ENCODE data around the gene AMN.
"Not testable (repeated sequence)": the region's sequence is repeated elsewhere in the genome, so short reads cannot be mapped to it uniquely, and the experiment has no call there.

Gene AMN

DNA sequence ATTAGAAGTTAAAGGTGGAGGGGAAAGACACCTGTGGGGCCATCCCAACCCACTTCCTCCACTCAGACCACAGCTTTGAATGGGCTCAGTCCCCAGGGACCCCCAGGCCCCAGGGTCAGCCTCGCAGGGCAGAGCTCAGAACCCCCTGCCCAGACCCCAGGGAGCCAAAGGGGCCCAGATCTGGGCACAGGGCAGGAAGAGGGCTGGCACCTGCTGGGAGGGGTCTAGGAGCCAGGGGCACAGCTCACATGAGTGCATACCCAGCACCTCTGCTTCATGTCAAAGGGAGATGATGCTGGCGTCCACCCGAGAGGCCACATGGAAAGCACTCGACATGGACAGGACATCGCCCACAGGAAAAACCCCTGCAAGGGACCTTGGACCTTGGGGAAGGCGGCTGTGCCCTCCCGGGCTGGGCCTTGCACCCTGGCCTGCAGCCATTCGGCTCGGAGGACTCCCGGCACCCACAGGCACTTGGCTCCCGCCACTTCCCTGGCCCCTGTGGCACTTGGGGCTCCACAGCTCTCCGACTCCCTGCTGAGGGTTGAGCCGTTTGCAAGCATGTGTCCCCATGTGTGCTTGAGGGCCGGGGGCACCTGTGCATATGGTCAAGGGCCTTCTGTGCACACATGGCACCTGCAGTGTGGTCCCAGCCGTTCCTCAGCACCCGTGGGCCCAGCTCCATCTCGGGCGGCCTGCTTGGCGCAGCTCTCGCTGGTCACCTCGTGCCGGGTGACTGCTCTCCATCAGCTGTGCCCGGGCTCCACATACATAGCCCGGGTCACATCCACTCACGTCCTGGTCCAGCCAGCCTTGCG lies 7.8 kb upstream of the AMN start:
- DNase-seq, result no peak

DNA sequence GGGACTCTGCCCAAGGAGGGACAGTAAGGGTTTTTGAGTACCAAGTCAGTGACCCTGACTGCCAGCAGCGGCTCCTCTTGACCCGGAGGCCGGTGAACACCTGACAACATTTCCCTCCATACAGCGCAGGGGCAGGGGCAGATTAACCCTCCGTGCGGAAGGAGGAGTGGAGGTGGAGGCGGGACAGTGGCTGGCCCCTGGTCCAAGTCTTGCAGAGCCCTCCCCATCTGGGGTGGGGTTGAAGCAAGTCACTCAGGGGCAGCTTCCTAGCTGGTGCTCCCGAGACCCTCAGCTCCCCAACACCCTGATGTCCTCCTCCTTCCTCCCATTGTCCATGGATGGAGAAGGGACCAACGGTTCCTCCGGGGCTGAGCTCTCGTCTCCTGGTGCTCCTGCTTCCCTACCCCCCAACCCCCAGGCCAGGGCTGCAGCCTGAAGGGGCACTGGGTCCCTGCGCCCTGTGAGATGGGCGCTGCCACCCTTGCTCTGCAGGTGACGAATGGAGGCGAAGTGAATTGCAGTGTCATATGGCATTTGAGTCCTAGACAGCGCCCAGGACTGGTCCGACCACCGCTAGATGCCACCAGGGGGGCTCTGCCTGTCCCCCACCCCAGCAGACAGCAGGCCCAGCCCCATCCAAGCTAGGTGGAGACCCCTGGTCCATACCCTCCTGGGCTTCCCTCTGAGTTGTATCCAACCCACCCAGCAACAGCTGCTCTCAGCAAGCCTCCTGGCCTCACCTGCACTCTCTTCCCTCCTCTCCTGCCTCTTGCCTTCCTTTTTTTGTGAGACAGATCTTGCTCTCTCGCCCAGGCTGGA lies 7.0 kb upstream of the AMN start:
- no peak for DNase-seq

DNA sequence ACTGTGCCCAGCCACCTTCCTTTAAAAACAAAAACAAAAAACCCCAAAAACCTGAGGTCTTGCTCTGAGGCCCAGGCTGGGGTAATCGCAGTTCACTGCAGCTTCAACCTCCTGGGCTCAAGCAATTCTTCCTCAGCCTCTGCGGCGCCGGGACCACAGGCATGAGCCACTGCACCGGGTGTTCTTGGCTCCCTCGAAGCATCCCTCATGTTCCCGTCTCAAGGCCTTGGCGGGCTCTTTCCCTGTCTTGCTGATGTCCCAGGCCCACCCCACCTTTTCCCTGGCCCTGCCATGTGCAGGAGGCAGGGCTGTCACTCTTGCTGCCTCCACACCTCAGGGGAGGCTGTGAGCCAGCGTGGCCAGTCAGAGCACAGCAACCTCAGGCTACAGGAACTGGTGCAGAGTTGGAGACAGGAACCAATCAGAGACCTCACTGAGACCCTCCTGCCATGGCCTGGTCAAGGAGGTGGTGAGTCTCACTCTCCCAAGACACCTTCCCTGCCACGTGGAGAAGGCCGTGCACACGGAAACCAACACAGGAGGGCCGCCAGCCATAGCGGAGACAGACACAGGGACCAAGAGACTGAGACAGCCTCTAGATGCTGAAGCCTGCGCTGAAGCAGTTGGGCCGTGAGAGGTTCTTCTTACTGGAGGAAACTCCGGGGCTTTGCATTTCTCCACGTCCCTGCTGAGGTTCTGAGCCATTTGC lies 6.0 kb upstream of the AMN start:
- DNase-seq, result no peak

DNA sequence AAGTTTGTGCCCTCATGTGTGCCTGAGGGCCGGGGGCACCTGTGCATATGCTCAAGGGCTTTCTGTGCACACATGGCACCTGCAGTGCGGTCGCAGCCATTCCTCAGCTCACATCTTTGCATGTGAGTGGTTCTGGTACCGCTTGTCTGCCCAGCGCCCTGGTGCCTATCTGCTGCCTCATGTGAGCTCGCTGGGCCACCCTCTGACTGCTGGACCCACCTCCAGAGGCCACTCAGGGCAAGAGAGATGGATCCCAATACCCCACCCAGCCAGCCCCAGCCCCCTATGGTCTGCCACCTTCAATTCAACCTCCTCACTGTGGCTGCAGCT lies 5.4 kb upstream of the AMN start:
- no peak for DNase-seq

DNA sequence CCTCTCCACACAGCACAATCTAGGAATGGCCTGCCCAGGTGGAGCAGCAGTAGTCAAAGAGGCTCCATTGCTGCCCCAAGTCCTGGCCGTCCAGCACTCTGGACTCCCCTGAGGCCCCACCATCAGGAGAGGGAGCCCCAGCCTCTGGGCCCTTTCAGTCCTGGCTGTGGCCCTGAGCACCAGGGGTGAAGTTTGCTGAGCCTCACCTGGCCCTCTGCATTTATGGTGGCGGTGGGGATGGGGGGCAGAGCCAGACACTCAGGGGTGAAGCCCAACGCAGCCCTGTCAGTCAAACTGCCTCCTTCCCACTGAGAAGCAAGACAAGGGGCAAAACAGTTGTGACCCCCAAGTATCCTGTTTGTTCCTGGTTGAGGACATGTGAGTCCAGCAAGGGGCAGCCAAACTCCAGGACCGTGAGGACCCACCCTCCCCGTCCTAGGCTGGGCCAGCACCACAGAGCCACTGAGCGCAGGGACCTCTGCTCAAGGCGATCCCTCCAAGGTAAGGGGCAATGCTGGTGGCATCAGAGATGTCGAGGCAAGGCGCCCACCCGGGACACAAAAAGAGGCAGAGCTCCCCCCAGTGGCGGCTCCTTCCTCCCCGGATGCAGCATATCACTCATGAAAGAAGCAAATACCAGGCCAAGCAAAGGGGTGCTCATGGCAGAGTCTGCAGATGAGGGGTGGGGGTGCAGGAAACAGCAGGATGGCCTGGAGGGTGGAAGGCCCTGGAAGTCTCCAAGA lies 4.8 kb upstream of the AMN start:
- peak; percentile 62 for DNase-seq

DNA sequence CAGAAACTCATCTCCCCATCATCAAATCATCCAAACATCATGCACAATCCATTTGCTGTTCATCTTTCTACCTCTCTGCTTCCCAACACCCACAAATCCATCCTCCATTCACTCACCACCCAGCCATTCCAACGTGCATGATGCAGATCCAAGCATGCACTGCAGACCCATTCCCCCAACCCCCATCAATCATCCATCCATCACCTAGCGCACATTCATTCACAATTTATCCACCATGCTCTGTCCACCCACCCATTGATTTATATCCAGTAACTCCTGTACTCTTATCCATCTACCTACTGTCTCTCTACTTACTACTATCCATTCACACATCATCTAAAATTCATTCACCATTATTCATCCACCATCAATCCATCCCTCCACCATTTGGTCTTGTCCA lies 4.0 kb upstream of the AMN start:
- no peak for DNase-seq

DNA sequence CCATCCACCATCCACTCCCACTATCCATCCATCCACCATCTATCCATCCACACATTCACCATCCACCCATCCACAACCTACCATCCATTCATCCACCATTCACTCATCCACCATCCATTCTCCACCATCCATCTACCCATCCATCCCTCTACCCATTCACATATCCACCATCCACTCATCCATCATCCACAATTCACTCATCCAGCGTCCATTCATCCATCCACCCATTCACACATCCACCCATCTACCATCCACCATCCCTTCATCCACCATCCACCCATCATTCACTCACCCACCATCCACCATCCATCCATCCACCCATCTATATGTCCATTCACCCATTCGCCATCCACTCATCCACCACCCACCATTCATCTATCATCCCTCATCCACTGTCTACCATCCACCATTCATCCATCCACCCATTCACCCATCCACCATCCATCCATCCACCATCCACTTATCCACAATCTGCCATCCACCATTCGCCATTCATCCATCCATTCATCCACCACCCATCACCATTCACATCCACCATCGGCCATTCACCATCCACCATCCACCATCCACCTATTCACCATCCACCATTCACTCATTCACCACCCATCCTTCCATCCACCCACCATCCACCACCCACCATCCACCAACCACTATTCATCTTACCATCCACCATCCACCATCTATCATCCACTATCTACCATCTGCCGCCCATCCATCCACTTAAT lies 2.0 kb upstream of the AMN start:
- no peak for DNase-seq

DNA sequence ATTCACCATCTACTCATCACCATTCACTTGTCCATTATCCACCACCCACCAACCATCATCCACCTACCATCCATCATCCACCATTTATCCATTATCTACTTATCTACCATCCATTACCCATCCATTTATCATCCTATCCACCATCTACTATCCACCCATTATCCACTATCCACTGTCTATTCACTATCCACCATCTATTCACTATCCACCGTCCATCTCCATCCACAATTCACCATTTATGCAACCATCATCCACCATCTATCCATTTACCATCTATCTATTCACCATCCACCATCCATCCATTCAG lies 1.5 kb upstream of the AMN start:
- DNase-seq, result no peak

DNA sequence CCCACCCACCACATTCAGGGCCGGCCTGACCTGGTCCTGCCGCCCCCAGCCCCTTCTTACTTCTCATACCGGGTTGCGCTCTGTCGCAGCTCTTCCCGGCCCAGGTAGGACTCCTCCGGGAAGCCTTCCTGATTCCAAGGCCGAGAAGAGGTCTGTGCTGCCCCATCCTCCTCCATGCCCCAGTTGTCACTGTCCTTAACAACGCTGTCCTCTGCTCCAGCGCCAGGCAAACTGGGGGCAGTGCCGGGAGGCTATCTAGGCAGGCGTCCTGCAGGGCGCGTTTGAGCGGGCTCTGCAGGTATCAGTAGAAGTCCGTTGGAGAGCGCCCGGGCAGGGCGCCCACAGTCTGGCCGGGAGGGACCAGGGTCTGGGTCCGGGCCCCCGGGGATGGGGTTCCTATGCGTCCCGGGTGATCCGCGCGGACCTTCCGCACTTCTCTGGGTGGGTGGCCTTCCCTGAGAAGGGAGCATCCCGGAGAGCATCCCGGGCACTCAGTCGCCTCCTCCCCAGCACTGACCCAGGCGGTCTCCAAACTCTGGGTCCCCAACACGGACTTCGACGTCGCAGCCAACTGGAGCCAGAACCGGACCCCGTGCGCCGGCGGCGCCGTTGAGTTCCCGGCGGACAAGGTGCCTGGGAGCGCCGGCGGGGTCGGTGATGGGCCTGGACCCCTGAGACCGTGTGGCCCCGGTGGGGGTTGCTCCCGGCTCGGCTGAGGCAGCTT lies 900 bp downstream of the AMN start:
- DNase-seq, result no peak

DNA sequence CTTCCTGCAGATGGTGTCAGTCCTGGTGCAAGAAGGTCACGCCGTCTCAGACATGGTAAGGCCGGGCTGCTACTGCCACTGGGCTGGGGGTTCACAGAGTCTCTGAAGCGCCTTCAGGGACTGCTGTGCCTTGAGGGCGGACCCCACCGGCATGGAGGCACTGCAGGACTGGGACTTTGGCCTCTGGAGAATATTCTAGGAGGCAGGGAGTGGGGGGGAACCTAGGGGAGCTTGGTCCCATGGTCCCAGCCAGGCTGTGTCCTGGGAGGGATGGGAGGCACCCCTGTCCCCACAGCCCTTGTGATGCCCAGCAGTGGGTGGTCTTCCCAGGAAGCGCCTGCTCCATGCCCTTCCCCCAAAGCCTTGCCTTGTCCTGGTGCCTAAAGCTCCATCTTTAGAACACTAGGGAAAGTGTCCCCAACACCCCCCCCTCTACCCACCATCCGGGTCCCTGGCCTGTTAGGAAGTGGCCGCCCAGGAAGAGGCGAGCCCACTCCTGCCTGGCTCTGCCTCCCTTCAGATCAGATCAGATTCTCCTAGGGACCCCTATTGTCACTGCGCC lies 1.5 kb downstream of the AMN start:
- DNase-seq, result no peak

DNA sequence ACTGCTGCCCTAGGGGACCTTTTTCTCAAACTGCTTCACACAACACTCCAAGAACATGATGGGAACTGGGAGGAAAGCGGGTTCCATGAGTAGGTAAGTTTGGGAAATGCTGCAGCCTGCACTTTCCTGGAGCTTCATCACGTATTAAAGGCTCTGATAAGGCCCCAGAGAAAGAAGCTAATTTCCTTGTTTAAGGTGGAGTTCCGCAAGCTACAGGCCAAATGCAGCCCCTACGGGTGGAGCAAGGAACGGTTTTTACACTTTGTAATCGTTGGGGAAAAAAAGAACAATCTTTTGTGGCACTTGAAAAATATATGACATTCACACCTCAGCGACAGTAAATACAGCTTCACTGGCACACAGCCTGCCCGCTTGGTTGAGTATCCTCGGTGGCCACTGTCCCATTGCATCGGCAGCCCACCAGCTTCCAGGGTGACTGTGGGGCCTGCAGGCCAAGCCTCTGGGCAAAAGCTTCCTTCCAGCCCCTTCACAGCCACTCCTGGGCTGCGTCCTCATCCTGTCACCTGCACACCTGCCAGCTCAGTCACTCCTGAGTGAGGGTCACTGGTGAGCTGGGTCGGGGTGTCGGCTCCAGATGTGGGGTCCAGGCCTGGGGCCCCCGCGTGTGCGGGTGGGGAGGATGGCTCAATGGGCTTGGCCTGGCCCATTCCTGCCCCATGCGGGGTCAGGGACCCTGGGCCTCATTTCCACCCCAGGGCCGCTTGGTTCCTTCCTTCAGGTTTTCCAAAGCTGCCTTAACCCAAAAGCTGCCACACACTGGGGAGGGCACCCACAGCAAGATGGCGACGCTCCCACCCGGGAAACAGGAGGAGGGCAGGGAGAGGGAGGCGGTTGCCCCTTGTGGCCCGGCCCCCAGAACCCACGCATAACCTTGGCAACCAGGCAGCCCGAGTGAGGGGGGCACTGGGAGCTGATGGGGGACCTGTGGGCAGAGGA lies 2.4 kb downstream of the AMN start:
- no peak for DNase-seq

DNA sequence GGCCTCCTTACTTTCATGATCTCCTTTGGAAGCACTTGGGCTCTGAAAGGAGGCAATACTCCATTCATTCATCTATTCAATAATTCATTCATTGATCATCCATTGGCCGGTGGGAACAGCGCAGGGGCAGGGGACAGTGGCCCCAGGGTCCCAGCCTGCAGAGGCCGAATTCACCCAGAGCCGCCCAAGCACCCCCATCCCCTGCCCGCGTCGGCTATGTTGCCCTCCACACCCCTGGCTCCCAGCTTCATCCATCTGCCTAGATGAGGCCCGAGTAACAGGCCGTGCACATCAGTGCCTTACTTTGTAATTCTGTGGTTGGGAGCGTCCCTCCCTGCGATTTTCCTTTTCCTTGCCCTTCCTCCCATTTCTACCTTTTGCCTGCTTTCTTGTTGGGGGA lies 3.2 kb downstream of the AMN start:
- DNase-seq, result no peak

DNA sequence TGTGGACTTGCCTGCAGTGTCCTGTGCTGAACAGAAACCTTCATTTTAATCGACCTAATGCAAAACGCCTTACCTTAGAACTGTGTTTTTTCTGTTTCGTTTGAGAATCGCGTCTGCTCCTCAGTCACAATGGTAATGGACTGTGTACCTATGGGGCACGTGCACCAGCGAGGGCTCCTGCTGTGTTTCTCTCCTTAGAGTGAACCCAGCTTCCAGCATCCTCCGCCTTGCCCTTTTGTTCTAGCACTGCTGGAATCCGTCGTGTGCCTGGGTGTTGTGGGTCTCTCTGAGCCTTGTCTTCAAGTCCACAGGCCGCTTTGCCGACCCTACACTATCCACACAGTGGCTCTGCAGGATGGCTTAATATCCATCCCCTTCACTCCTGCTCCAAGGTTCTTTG lies 3.6 kb downstream of the AMN start:
- DNase-seq, result no peak

DNA sequence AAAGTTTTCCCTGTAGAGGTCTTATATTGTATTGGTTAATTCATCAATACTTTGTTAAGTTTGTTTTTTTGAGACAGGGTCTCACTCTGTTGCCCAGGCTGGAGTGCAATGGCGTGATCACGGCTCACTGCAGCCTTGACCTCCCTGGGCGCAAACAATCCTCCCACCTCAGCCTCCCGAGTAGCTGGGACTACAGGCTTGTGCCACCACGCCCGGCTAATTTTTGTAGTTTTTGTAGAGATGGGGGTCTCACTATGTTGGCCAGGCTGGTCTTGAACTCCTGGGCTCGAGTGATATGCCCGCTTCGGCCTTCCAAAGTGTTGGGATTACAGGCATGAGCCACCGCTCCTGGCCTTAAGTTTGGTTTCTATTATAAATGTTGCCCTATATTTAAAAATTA lies 4.4 kb downstream of the AMN start:
- DNase-seq, result not testable (repeated sequence)

DNA sequence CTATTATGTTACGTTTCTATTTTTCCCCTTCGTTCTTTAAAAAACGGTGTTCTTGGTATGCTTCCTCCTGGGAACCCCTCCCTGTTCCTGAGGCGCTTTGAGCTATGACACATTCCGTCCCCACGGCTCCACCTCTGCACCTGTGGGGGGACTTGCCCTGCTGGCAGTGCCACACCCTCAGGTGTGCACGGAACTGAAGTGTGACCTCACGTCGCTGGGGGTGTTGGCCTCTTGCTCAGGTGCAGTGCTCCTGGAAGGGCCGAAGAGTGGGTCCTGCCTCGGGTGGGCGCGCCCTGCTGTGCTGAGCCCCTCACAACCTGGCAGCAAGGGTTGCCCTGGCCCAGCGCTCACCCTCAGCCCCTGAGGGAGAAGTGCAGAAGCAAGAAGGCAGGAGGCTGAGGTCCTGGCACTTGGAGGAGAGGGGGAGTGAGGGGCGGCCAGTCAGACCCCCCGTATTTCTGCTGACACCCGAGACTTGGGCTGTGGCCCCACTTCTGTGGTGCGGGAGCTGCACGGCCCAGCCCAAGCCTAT lies 4.9 kb downstream of the AMN start:
- DNase-seq, result no peak

DNA sequence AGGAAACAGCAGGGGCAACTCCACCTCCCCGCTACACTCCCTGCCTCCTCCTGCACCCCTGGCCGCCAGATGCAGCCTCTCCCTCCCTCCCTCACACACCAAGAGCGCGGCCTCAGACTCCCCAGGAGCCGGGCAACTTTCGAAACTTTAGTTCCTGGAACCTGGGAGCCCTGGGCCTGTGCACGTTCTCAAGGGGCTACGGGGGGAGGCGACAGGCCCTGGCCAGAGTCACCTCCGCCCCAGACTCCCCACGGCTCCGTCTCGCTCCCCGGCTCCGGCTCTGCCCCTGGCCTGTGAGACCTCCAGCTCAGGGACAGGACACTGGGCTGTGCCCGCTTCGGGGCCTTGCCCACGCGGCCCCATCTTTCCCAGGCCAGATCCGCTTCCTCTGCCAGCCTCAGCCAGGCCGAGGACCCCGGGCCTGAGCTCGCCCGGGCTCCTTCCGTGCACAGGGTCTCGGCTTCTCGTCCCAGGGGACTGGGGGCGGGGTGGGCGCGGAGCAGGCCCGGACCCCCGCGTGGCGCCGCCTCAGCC lies 5.5 kb downstream of the AMN start:
- DNase-seq, result no peak

DNA sequence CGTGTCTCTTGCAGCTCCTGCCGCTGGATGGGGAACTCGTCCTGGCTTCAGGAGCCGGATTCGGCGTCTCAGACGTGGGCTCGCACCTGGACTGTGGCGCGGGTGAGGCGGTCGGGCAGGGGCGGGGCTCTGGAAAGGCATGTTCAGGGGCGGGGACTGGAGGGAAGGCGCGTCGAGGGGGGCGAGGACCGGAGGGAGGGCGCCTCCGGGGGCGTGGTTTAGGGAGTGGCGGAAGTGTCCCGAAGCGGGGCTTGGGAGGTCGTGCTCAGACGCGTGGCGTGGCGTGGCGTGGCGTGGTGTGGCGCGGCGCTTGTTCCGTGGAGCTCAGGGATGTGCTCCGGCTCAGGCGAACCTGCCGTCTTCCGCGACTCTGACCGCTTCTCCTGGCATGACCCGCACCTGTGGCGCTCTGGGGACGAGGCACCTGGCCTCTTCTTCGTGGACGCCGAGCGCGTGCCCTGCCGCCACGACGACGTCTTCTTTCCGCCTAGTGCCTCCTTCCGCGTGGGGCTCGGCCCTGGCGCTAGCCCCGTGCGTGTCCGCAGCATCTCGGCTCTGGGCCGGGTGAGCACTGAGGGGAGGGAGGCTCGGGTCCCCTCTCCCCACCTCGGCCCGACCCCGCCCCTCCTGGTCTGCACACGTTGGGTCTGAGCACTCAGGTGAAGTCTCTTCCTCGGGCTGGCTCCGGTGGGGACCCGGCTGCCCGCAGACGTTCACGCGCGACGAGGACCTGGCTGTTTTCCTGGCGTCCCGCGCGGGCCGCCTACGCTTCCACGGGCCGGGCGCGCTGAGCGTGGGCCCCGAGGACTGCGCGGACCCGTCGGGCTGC lies 6.2 kb downstream of the AMN start:
- peak; percentile 85 for DNase-seq

DNA sequence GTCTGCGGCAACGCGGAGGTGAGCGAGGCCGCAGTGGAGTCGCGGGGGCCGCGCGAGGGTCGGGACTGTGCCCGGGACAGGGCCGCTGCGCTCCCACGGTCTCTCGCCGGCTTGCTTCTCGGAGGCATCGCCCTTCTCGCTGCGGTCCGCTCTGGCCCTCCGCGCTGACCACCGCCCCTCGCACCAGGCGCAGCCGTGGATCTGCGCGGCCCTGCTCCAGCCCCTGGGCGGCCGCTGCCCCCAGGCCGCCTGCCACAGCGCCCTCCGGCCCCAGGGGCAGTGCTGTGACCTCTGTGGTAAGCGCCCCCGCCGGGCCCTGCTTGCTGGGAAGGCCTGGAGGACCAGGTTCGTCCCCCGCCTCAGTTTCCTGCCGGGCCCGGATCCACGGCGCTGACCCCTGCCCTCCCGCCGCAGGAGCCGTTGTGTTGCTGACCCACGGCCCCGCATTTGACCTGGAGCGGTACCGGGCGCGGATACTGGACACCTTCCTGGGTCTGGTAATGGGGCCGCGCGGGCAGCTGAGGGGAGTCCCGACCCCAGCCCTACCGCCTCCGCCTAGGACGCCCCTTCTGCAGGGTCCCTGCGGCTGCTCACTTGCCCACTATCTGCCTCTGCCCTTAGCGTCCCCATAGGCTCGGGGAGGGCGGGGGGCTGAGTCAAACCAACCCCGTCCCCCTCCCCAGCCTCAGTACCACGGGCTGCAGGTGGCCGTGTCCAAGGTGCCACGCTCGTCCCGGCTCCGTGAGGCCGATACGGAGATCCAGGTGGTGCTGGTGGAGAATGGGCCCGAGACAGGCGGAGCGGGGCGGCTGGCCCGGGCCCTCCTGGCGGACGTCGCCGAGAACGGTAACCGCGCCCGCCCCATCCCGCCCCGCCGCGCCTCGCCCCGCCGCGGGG lies 7.0 kb downstream of the AMN start:
- no peak for DNase-seq
